HG02870 (cell line): ENCODE data around the gene PASK.

Experiments used
- ATAC-seq: cut with Tn5 transposase; IDR thresholded peaks from one replicate; pipeline ENCODE4 v1.9.1; 2021; ENCODE audit warnings: mild to moderate bottlenecking, moderate library complexity; ENCODE audit not compliant: unreplicated experiment

PASK gene

DNA sequence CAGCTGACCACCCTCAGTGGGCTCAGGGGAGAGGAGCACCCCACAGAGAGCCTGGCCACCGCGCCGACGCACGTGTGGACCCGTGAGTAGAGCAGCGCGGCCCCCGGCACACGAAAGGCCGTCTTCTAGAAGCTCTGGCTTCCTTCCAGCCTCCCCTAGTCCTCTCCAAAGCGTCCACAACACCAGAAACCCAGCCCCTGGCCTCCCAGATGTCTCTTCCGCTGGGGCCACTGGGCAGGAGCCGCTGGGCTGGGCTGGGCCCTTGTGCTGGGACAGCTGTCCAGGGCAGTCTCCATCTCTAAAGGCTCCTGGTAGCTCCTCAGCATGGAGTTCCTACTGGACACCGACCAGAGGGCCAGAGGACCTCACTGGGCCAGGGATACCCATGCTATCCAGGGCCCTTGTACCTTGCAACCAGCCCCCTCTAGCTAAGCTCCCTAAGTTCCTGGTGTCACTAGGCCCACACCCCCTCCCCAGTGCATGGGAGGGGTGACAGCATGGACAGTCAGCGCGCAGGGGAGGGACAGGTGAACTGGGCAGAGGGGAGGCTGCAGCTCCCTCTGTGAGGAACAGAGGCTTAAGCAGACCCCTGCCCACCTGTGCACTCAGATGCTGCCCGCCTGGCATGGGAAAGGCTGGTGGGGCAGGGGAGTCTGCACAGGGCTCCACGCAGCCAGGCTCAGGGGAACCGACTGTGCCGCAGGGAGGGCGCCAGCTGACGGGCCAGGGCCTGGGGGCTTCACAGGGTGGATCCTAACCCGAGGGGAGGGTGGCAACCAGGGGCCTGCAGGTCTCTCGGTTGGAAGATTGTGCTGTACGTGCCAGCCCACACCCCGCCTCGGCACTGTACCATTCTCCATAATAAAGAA, 80.1 kb downstream of the PASK start:
- no peak for ATAC-seq

GRCh38 chr2:241068136-241068941, 80.9 kb downstream of the PASK start:
- ATAC-seq: no peak

DNA sequence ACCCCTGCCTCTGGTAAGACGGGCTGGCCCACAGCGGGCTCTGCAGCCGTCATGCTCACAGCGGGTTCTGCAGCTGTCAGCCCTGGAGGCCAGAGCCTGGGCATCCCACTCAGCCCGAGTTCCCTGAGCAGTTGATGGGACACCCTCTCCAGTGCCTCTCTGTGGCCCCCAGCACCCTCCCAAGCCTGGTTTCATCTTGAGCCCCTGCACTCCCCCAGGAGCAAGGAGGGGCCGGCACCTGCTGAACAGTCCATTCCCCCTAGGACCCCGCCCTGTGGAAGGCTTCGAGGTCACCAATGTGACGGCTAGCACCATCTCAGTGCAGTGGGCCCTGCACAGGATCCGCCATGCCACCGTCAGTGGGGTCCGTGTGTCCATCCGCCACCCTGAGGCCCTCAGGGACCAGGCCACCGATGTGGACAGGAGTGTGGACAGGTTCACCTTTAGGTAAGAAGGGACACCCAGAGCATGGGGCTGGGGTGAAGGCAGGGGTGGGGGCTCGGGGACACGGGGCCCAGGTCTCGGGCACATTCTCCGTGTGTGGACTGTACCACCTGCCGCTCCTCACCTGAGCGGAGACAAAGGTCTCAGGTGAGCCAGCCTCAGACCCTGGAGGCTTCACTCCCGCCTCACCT, 81.7 kb downstream of the PASK start:
- ATAC-seq: no peak

- no peak for ATAC-seq
These were observed 82.4 kb downstream of the PASK start for GRCh38 chr2:241066893-241067341.

DNA sequence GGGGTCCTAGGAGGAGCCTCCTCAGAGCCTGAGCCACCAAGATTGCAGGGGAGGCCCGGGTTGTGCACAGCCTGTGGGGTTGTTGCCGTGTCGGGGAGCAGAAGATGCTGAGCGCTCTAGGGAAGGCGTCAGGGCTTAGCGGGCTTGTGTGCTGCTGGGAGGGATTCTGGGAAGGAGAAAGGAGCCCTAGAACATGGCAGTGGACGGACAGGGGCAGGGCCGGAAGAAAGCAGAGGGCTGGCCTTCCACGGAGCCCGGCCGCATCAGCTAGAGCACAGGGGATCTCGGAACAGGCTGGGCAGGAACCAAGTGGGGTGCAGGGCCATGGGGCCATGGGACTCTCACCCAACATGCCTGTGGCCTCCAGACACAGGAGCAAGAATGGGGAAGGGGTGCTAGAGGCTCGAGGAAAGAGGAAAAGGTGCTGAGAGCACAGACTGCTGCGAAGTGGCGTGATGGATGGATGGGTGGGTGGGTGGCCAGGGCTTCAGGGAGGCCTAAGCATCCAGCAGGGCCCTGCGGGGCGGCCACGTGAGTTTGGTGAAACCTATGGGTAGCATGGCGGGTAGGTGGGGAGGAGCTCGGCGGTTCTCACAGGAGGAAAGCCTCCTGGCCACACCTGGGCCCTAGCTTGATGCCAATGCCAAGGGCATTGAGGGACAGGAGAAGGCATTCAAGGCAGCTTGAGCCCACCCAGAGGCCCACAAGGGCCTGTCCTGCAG, 82.9 kb downstream of the PASK start:
- no peak for ATAC-seq

DNA sequence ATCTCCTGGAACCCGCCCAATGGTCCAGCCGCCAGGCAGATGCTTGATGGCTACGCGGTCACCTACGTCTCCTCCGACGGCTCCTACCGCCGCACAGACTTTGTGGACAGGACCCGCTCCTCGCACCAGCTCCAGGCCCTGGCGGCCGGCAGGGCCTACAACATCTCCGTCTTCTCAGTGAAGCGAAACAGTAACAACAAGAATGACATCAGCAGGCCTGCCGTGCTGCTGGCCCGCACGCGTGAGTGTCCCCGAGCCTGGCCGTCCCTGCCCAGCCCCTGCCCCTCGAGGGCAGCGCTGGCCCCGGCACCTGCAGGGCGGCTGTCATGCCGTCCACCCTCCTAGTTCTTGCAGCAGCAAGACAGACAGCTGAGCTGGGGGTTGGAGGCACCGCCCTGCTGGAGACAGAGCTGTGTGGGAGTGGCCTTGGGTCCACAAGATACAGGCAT, 83.9 kb downstream of the PASK start:
- no peak for ATAC-seq

GRCh38 chr2:241064802-241065354, 84.4 kb downstream of the PASK start:
- ATAC-seq: no peak

DNA sequence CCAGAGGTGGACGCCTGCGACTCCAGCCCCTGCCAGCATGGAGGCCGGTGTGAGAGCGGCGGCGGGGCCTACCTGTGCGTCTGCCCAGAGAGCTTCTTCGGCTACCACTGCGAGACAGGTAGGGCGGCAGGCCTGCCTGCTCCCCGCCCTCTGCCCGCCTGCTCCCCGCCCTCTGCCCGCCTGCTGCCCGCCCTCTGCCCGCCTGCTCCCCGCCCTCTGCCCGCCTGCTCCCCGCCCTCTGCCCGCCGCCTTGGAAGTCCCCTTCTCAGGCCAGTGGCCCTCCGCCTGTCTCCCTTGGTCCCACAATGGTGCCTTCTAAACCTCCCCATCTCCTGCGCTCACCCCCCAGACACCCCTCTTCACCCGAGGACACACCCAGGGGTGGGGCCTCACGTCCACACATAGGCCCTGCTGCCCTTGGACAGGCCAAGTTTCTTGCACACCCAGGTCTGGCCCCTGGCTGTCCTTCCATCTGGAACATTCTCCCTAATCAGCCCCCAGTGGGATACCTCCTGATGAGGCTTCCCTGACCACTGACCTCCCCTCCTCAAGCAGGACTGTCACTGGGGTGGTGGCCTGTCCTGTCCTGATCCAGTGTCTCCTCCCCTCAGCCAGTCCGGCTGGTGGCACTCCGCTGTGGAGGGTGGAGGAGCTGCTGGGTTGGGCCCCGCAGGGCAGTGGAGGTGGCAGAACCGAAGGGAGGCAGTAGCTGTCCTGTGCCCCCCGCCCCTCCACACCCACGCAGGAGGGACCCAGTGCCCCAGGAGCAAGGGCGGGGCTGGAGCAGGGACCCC, 85.1 kb downstream of the PASK start:
- no peak for ATAC-seq

- no peak for ATAC-seq
These were observed 85.7 kb downstream of the PASK start for GRCh38 chr2:241063587-241063986.

GRCh38 chr2:241063093-241063551, 86.2 kb downstream of the PASK start:
- no peak for ATAC-seq

DNA sequence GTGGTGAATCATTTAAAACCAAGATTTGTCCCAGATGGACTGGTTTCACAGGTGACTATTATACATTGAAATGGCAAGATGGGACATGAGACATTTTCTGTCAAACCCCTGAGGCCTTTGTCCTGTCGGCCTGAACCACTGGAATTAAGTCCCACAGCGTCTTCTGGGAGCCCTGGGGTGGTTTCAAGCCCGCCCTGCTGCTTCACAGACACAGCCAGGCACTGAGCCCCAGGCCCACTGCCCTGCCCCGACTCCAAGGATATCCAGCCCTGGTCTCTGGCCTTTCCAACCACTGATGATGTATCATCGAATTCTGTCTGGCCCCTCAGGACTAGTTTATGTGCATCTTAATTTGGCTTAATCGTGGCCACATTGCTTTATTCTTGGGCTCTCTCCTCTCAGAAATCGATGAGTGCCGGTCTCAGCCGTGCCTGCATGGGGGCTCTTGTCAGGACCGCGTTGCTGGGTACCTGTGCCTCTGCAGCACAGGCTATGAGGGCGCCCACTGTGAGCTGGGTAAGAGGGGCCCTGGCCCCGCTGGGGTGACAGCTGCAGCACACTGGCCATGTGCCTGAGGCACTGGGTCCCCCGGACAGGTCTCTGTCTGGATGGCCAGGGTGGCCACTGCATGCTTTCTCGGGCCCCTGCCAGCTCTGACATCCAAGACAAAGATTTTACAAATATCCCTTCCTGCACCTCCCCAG, 86.7 kb downstream of the PASK start:
- no peak for ATAC-seq

DNA sequence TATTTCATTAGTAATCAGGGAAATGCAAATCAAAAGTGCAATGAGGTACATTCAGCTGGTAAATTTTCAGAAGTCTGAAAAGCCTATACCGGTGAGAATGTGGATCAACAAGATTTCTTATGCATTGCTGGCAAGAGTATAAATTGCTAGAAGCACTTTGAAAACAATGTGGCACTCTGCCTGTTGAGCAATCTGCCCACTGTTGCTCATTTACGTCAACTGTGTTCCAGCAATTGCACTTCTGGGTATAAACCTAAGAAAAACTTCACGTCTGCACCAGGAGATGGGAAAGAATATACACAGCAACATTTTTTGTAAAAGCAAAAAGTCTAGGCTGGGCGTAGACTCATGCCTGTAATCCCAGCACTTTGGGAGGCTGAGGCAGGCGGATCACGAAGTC, 88.0 kb downstream of the PASK start:
- no peak for ATAC-seq
